Embryonic facial prominence (tissue), 1 donor: ENCODE measurements around the gene ALDOA.
A peak's percentile ranks its signal among the peaks of the same experiment; 100 is the strongest.
"Not testable (repeated sequence)": the region's sequence is repeated elsewhere in the genome, so short reads cannot be mapped to it uniquely, and the experiment has no call there.

ENCODE experiments used
- DNase-seq: peaks from one replicate; pipeline ENCODE4 v3.0.0-alpha.2; 2016; ENCODE audit errors: extremely low spot score

Gene ALDOA

GRCh38 chr16:30091474-30092372 lies 26.2 kb downstream of the ALDOA start, which contains the start of gene TBX6:
TBX6 (minus strand) TSS chr16:30091924; CDS start chr16:30091193, 731 bp downstream.
- DNase-seq = peak; percentile 79

DNA sequence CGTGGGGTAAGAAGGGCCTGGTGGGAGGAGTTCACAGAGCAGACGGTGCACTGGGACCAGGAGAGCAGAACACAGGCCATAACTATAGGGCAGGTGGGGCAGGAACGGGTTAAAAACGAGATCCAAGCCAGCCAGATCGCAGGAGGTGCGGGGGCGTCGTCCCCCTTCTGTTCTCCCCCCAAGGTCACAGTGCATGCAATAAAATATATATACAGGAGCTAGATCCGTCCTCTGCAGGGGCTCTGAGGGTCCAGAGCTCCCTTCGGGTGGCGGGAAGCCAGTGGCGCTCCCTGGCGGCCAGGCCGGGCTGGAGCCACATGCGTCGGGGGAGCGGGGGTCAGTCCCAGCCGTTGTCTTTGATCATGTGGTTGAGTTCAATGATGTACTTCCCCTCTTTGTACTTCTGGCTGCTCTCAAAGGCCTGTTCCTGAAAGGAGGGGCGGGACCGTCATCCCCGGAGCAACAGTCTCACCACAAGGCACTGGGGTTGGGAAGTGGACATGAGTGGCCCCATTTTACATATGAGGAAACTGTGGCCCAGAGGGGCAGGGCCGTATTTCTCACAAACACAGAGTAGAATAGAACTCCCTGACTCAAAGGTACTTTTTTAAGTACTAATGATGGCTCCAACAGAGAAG lies 26.9 kb downstream of the ALDOA start:
- DNase-seq = no peak

DNA sequence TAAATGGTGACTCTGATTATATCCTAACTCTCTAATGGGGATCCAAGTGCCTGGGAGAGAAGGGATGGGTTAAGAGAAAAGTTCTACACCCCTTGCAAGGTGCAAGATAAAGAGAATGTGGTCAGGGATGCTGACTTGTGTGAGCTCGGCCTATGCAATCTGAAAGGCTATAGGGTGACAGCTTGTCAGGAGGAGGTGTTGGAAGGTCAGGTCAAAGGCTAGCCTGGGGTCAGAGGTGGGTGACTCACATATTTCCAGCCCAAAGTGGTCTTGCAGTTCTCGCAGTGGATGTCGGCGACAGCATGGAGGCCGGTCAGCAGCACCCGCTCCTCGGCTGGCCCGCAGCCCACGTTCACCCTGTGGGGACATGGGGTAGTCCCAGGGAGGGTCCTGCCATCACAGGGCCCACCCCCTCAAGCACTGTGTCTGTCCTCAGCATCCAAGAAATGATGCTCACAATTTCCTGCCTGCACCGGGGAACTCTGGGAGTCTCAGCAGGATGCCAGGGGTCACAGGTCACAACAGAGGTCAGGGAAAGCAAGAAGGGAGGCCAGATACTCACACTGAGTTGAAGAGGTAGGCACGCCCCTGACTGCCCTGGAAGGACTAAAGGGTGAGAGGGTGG lies 29.1 kb downstream of the ALDOA start:
- DNase-seq = no peak

DNA sequence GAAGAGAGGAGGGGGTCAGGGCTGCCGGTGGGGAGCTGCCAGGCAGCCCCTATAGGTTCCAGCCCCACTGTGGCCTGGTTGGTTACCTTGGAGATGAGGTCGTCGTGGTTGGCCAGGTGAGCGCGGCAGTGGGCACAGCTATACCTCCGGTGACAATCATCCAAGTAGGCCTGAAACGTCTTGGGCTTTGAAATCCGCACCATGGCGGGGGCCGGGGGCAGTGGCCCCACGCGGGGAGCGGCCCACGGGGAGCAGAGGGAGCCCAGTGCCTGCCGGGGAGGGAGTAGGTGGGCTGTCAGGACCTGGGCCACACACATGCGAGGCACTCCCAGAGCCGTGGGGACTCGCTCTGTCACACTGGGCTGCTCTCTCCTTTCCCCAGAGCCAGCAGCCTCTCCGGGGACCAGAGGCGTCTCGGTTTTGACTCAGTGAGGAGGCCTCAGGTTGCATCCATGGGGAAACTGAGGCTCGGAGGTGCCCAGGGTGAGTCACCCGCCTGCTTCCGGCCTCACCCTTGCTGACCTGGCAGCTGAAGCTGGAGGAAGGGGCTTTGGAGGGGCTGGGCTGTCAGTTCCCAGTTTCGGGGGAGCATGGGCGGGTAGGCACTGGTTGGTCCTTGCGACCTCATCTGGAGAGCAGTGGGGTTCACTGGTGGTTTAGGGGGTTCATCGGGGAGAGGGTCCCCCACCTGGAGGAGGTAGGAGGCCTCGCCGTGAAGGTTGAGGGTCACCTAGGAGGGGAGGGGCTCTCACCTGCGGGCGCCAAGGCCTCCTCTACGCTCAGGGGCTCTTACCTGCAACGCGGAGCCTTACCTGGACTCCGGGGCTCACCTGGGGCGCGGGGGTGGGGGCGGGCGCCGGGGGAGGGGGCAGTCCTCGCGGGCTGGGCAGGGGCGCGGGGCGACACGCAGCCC lies 29.9 kb downstream of the ALDOA start:
- DNase-seq = no peak

DNA sequence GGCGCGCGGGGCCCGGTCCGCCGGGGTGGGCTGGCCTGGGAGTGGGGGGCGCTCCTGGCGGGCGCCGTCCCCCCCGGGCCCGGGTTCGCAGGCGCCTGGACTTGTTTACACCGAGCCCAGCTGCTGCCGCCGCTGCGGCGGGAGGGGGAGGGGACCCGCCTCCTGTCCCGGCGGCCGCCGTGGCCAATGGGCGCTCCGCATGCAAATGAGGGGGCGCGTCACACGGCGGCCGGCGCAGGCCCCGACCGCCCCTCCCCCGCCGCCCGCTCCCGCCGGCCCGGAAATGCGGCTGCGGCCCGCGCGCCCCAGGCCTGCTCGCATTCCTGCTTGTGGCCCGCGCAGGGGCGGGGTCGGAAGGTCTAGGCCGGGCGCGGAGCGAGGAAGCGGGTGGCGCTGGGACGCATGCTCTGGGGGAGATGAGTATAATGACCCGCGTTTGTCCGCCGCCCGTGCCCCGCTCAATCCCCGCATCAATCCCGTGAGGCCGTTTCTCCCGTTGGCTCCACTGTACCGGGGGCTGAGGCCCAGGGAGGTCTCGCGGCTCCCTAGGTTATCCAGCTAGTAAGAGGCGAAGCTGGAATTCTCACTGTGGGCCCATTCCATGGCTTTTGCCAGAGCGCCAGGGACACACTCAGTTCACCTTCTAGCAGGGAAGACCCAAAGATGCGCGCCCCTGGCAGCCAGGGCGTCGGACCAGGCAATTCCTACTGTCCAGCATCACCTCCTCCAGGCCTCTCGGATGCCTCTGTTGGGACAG lies 30.7 kb downstream of the ALDOA start, which contains the start of gene YPEL3:
Gene YPEL3, minus strand, starts transcription at position 109 of the 757 bp plus-strand sequence. CDS start 731 bp downstream, outside the sequence.
- peak; percentile 81 for DNase-seq

GRCh38 chr16:30096862-30097563 lies 31.5 kb downstream of the ALDOA start:
- no peak for DNase-seq

- no peak for DNase-seq
These were observed 38.5 kb downstream of the ALDOA start for GRCh38 chr16:30104090-30104489.

- DNase-seq = no peak
These were observed 38.9 kb downstream of the ALDOA start for GRCh38 chr16:30104492-30104891.

- no peak for DNase-seq
These were observed 42.7 kb downstream of the ALDOA start for GRCh38 chr16:30108059-30108850.

GRCh38 chr16:30110661-30111060 lies 45.1 kb downstream of the ALDOA start:
- no peak for DNase-seq

GRCh38 chr16:30112197-30113030 lies 46.9 kb downstream of the ALDOA start:
- no peak for DNase-seq

GRCh38 chr16:30113031-30113710 lies 47.6 kb downstream of the ALDOA start, which contains the start of gene GDPD3:
GDPD3 (minus strand) TSS chr16:30113537; CDS start chr16:30113478, 59 bp downstream.
- no peak for DNase-seq

DNA sequence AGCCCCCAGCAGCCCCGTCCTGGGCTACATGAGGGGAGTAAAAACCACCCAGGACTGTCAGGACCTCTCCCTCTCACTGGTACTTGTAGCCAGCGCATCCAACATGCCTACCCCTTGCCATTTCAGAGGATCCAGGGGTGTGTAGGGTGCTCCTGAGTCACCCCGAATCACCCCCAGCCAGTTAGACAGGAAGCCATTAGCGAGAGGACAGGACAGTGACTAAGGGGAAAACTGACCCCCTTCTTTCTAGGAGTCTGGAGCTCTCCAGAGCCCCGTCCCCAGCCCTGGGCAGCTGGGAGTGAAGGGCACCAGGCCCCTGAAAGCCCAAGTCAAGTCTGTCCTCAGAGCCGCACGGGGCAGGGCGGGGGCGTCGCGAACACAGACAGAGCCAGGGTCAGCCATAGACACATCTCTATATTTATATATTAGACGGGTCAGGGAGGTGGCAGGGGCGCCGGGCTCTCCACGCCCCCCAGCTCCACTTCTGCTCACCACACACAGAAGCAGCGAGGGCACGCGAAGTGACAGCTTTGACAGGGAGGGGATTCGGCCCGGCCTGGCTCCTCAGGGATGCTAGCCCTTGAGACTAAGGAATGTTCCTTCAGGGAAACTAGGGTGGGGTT lies 48.3 kb downstream of the ALDOA start:
- no peak for DNase-seq

DNA sequence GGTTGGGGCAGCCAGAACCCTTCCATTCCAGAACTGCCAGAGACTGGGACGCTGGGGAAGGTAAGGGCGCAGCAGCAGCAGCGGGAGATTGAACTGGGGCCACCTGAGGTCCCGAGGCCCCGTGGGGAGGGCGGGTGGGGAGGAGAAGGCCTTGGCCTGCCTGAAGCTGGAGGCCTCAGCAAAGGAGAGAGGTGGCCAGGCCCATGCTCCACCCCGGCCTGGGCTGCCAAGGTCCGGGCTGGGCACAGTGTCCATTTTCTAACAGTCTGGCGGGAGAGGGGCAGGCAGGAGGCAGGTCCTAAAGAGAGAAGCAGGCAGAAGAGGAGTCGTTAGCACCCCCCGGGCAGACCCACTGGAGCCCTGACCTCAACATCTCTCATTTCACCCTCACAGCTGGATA lies 48.9 kb downstream of the ALDOA start:
- no peak for DNase-seq

DNA sequence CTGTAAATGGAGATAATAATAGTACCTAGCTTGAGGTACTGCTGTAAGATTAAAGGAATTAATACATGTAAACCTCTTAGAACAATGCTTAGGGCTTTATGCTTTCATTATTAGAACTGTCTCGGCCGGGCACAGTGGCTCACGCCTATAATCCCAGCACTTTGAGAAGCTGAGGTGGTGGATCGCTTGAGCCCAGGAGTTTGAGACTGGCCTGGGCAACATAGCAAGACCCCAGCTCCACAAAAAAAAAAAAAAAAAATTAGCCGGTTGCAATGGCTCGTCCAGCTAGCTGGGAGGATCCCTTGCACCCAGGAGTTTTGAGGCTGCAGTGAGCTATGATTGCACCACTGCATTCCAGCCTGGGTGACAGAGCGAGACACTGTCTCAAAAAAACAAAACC lies 49.3 kb downstream of the ALDOA start:
- DNase-seq = not testable (repeated sequence)

DNA sequence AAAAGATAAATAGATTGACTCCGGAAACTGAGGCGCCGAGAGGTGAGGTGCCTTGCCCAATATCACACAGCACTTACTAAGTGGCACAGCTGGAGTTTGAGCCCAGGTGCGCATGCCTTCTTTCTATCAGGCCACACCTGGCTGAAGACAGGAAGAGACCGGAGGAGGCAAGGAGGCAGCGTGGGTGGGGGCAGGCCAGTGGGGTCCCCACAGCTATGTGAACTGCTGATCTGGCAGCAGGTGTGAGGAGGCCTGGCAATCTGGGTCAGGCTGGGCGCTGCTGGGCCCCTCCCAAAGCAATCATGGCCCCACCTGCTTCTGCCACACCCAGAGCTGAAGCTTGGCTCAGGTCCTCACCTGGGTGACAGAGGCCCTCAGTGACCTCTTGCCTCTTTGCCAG lies 49.7 kb downstream of the ALDOA start:
- DNase-seq = no peak
